ENCODE data around the gene LIN7B.
"Not testable (repeated sequence)": the region's sequence is repeated elsewhere in the genome, so short reads cannot be mapped to it uniquely, and the experiment has no call there.

LIN7B gene

DNA sequence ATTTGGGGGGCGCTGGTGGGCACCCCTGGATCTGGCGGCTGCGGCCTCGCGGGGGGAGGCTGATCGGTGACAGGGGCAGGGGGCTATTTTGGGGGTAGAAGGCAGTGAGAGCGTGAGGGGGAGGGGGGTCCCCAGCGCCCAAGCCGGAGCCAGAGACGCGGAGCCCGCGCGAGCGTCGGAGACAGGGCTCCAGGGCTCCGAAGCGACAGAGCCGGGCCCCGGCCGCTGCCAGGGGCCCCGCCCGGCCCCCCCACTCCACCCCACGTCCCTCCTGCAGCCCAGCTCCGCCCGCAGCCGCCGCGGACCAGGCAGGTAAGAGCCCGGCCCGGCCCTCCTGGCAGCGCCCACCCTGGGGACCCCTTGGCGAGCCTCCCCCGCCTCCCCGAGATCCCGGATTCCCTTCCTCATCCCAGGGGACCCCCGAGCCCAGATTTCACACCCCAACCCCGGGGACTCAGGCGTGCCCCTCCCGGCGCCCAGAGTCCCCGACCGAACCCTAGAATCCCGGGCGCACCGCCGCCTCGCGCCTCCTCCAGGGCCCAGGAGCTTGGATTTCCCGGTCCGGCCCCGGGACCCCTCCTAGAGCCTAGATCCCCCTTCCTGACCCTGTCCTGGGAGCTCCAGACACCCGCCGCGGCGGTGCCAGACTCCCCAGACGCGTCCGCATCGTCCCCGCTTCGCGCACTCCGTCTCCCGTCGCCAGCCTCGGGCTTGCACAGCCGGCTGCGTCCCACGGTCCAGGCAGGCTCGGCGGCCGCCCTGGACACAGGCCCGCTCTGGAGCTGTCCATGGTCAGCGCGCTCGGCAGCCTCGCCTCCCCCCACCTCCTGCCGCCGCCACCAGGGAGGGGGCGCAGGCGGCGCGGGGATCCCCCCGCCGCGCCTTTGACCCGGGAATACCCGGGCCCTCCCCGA, 5.5 kb downstream of the LIN7B start, which contains the start of gene PPFIA3:
TSS of gene PPFIA3 (plus strand) at position 134 of the 914 bp plus-strand sequence. CDS start 8,330 bp downstream, outside the sequence.
- intact Hi-C loops (cut with DNase I; ENCODE audit: low total_unique reads), result loop anchor here (5.0 kb wide), 2 partner anchors 33 to 247 kb away; partner anchors contain the start of gene PPP1R15A

DNA sequence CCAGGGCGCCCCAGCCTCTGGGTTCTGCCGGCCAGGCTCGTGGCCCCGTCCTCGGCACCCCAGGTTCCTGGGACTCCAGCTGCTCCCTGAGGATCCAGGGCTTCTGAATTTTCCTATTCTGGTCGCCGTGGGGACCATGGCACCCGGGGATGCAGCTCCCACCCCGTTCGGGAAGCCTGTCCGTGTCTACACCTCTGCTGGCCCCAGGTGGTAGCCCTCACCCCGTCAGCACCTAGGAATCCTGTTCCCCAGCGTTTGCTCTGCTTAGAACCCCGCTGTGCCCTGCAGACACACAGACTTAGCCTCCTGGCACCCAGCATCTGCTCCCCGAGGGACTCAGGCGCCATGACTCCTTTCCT, 6.1 kb downstream of the LIN7B start:
- Histone ChIP-seq H3K27ac (no peak overlapping the region), H3K9me3 (no peaks in the 10 kb centered on the region), H3K27me3 (peaks cover 0 to 3% of the 10 kb centered on the region in 2 donors), H3K4me1 (peaks cover 7 to 29% (median 24%) of the 10 kb centered on the region in 4 donors), H3K4me3 (peak overlapping the region; percentile 57 to 85), H3K36me3 (no peaks in the 10 kb centered on the region)
- TF ChIP-seq, protein P1, sequence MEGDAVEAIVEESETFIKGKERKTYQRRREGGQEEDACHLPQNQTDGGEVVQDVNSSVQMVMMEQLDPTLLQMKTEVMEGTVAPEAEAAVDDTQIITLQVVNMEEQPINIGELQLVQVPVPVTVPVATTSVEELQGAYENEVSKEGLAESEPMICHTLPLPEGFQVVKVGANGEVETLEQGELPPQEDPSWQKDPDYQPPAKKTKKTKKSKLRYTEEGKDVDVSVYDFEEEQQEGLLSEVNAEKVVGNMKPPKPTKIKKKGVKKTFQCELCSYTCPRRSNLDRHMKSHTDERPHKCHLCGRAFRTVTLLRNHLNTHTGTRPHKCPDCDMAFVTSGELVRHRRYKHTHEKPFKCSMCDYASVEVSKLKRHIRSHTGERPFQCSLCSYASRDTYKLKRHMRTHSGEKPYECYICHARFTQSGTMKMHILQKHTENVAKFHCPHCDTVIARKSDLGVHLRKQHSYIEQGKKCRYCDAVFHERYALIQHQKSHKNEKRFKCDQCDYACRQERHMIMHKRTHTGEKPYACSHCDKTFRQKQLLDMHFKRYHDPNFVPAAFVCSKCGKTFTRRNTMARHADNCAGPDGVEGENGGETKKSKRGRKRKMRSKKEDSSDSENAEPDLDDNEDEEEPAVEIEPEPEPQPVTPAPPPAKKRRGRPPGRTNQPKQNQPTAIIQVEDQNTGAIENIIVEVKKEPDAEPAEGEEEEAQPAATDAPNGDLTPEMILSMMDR (IDR thresholded peaks at IDR 0.05), result no peak
- no peak for DNase-seq
- intact Hi-C loops (cut with DNase I; ENCODE audit: low total_unique reads), result no loop called here

More for the DNA sequence above, 5.5 kb downstream of the LIN7B start, which contains the start of gene PPFIA3:
- TF ChIP-seq, protein P1 (IDR thresholded peaks at IDR 0.05), result no peak
- peak within 1 kb of the TSS; percentile 57 to 85 for H3K4me3 ChIP-seq
- H3K36me3 ChIP-seq, result no peaks in the 10 kb centered on the region
- DNase-seq, result peak; percentile 57 to 79
- peak within 1 kb of the TSS; percentile 85 to 92 for H3K27ac ChIP-seq
- H3K27me3 ChIP-seq, result peaks cover 0 to 3% of the 10 kb centered on the region in 2 donors
- peaks cover 7 to 35% (median 26%) of the 10 kb centered on the region in 4 donors for H3K4me1 ChIP-seq
- no peaks in the 10 kb centered on the region for H3K9me3 ChIP-seq

DNA sequence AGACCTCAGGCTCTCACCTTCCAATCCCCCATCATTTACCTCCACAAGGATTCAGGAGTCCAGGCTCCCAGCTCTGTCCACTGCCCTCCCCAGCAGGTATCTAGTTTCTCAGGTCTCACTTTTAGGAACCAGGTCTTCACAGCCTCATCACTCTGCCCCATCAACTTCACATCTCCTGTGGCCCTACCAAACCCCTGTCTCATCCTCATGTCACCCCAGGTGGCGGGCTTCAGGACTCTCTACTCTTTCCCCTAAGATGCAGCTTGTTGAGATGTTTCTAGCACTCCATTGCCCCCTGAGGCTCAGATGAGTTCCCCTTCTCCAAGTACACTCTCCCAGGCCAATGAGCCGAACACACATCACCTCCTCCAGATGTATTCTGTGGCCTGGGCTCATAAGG, 6.7 kb downstream of the LIN7B start:
- TF ChIP-seq, protein P1 (IDR thresholded peaks at IDR 0.05), result no peak
- H3K36me3 ChIP-seq, result no peaks in the 10 kb centered on the region
- H3K4me3 ChIP-seq, result no peak overlapping the region
- no peaks in the 10 kb centered on the region for H3K9me3 ChIP-seq
- H3K27ac ChIP-seq, result no peak overlapping the region
- intact Hi-C loops (cut with DNase I; ENCODE audit: low total_unique reads), result no loop called here
- H3K4me1 ChIP-seq, result peaks cover 7 to 30% (median 24%) of the 10 kb centered on the region in 4 donors
- peaks cover 0 to 3% of the 10 kb centered on the region in 2 donors for H3K27me3 ChIP-seq
- no peak for DNase-seq

DNA sequence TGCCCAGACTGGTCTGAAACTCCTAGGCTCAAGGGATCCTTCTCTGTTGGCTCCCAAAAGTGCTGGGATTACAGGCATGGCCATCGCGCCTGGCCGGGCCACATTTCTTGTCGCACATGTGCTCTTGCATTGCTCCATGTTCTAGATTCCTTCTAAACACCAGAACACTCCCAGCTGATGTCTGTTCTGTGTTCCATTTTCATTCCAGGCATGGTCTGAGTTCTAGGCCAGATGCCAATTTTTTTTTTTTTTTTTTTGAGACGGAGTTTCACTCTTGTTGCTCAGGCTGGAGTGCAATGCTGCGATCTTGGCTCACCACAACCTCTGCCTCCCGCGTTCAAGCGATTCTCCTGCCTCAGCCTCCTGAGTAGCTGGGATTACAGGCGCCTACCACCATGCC, 7.7 kb downstream of the LIN7B start:
- intact Hi-C loops (cut with DNase I; ENCODE audit: low total_unique reads); H3K4me3 ChIP-seq; H3K27me3 ChIP-seq; H3K36me3 ChIP-seq; H3K9me3 ChIP-seq; H3K27ac ChIP-seq; DNase-seq: not testable (repeated sequence)
- H3K4me1 ChIP-seq, result peaks cover 7 to 30% (median 24%) of the 10 kb centered on the region in 4 donors

DNA sequence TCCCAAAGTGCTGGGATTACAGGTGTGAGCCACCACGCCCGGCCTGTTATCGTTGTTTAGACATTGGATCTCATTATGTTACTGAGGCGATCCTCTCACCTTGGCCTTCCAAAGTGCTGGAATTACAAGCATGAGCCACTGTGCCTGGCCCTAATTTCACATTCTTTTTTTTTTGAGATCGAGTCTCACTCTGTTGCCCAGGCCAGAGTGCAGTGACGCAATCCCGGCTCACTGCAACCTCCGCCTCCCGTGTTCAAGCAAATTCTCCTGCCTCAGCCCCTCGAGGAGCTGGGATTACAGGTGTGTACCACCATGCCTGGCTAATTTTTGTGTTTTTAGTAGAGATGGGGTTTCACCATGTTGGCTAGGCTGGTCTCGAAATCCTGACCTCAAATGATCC, 9.1 kb downstream of the LIN7B start:
- H3K27me3 ChIP-seq; H3K4me3 ChIP-seq; H3K9me3 ChIP-seq; DNase-seq; H3K36me3 ChIP-seq; intact Hi-C loops (cut with DNase I; ENCODE audit: low total_unique reads); H3K27ac ChIP-seq: not testable (repeated sequence)
- peaks cover 7 to 29% (median 21%) of the 10 kb centered on the region in 4 donors for H3K4me1 ChIP-seq

DNA sequence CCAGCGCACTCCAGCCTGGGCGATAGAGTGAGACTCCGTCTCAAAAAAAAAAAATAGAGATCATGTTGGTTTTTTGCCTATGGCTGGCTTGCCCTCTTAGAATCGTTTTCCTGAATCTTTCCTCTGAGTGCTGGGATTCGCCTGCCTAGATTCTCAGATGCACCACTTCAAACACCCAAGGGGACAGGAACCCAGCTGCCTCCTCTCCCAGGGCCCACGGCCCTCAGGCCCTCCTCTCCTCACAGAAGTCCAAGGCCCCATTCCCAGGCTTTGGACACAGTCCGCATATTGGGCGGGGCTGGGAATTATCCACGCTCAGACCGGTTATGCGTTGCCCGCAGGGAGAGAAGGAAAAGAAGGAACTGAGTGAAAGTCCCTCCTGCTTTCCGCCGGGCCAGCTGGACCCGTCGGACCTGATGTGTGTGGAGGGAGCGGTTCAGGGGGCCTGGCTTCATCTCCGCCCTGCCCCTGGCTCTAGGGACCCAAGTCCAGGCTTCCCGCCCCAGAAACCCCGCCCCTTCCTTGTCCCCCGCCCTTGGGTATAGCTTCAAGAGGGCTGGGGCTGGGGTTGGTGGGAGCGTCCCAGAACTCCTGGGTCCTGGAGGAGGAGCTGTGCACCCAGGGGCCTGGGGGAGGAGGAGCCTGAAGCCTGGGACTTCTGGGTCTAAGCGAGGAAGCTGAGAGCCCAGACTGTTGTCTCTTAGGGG, 11.0 kb downstream of the LIN7B start:
- TF ChIP-seq, protein P1 (IDR thresholded peaks at IDR 0.05), result no peak
- H3K36me3 ChIP-seq, result no peaks in the 10 kb centered on the region
- intact Hi-C loops (cut with DNase I; ENCODE audit: low total_unique reads), result no loop called here
- H3K9me3 ChIP-seq, result no peaks in the 10 kb centered on the region
- DNase-seq, result no peak
- no peak overlapping the region for H3K27ac ChIP-seq
- H3K27me3 ChIP-seq, result peaks cover 0 to 3% of the 10 kb centered on the region in 2 donors
- H3K4me3 ChIP-seq, result no peak overlapping the region
- peaks cover 0 to 26% (median 13%) of the 10 kb centered on the region in 4 donors for H3K4me1 ChIP-seq
